K562 (cell line): ENCODE measurements around the gene C22orf39. TPM values are rescaled to one million over a fixed set of nuclear protein-coding genes. Genes with fewer than 3 reads are reported as not detected.

Experiments
- ATAC-seq: fragments of 200-7000 bp; cut with Tn5 transposase; 3 replicates; pipeline ENCODE4 v1.9.1; 2020; ENCODE audit warnings: moderate library complexity
- BruUV-seq: library from RNA; stranded (reverse); fragments of 400-500 nt; replicated peaks from 2 replicates; lab custom pipeline; 2021; lab: Mats Ljungman, UMichigan
- CTCF ChIA-PET: fragments of 300-600 bp; formaldehyde crosslinking; extraction: SDS; loops from one replicate; lab custom pipeline; 2021; ENCODE audit warnings: low intra/inter-chr PET ratio; lab: Yijun Ruan, JAX
- POLR2A ChIA-PET: fragments of 300-600, 350-650 bp; sonication (Branson Sonifier 250); formaldehyde crosslinking; extraction: SDS; loops from one replicate; lab custom pipeline; 2021; ENCODE audit warnings: antibody characterized with exemption, inconsistent platforms; lab: Yijun Ruan, JAX
- DNase-seq, 4 experiments: peaks; one replicate each; pipeline versions ENCODE4 v3.0.0 to v3.0.0-alpha.2; 2011 to 2018; ENCODE audit warnings: low spot score in 3 of 4, mixed read lengths in 3 of 4; ENCODE audit errors: extremely low read depth in 1 of 4
- FAIRE-seq: peaks from 2 replicates; lab custom pipeline; 2011; peaks lifted over from hg19 to GRCh38; lab: Jason Lieb, UNC
- H2AFZ ChIP-seq: 2 replicates; pipeline ENCODE4 v1.6.0; 2011; ENCODE audit warnings: low read depth, low read length, control low read depth, inconsistent platforms
- H3K27ac ChIP-seq: fragments of 200-600 bp; 3 replicates; pipeline ENCODE4 v1.8.0; 2011; ENCODE audit warnings: low read depth, mild to moderate bottlenecking, control low read depth, inconsistent platforms, low read length, moderate library complexity, mixed read lengths; ENCODE audit errors: extremely low read depth
- H3K27me3 ChIP-seq, 2 experiments: fragments of 300-600 bp in 1 of 2; 2 replicates in 1 of 2; 3 replicates in 1 of 2; pipeline versions ENCODE4 v1.6.0 to v1.8.0; 2011; ENCODE audit warnings: inconsistent platforms in 2 of 2, low read length in 2 of 2, mild to moderate bottlenecking in 1 of 2, mixed read lengths in 1 of 2, moderate library complexity in 1 of 2; ENCODE audit not compliant: control insufficient read depth in 2 of 2, insufficient read depth in 2 of 2
- H3K36me3 ChIP-seq: fragments of 300-600 bp; 3 replicates; pipeline ENCODE4 v1.8.0; 2011; ENCODE audit warnings: mild to moderate bottlenecking, low read length, inconsistent platforms; ENCODE audit not compliant: control insufficient read depth, insufficient read depth
- H3K4me1 ChIP-seq, 2 experiments: fragments of 200-600 bp in 1 of 2; replicated peaks in 1 of 2; 2 replicates in 1 of 2; 3 replicates in 1 of 2; pipeline versions ENCODE4 v1.5.1 to v1.8.0; 2011; ENCODE audit warnings: inconsistent platforms in 2 of 2, low read length in 2 of 2, mild to moderate bottlenecking in 1 of 2, mixed read lengths in 1 of 2, moderate library complexity in 1 of 2; ENCODE audit not compliant: control insufficient read depth in 2 of 2, insufficient read depth in 2 of 2
- H3K4me2 ChIP-seq: 2 replicates; pipeline ENCODE4 v1.6.1; 2011; ENCODE audit warnings: low read length, control low read depth, inconsistent platforms, mixed read lengths; ENCODE audit not compliant: insufficient read depth
- H3K4me3 ChIP-seq: fragments of 200-600 bp; sonication (generic), shearing (Covaris generic); 2 replicates; pipeline ENCODE4 v1.5.1; 2016; ENCODE audit warnings: control low read depth, inconsistent platforms
- H3K79me2 ChIP-seq: fragments of 200-600 bp; 3 replicates; pipeline ENCODE4 v1.8.0; 2011; ENCODE audit warnings: low read length, inconsistent platforms; ENCODE audit not compliant: control insufficient read depth, insufficient read depth
- H3K9ac ChIP-seq, 2 experiments: 2 replicates each; pipeline versions ENCODE4 v1.6.0 to v1.6.1; 2011; ENCODE audit warnings: low read depth in 2 of 2, low read length in 2 of 2, control low read depth in 1 of 2, inconsistent platforms in 1 of 2, mild to moderate bottlenecking in 1 of 2, mixed read lengths in 1 of 2; ENCODE audit not compliant: insufficient read depth in 1 of 2
- H3K9me1 ChIP-seq: one replicate; pipeline ENCODE4 v1.6.0; 2011; ENCODE audit warnings: inconsistent platforms, mild to moderate bottlenecking, low read length, moderate library complexity; ENCODE audit not compliant: control insufficient read depth, insufficient read depth
- H3K9me3 ChIP-seq: replicated peaks from 2 replicates; pipeline ENCODE4 v1.5.1; 2011; ENCODE audit warnings: low read depth, low read length, inconsistent platforms; ENCODE audit not compliant: control insufficient read depth, insufficient read depth
- H4K20me1 ChIP-seq: replicated peaks from 2 replicates; pipeline ENCODE4 v1.6.1; 2011; ENCODE audit warnings: low read length, inconsistent platforms, mixed read lengths; ENCODE audit not compliant: control insufficient read depth, insufficient read depth
- GABPA ChIP-seq: fragments of 200-800 bp; sonication (Bioruptor generic); conservative IDR thresholded peaks from 2 replicates; pipeline ENCODE4 v1.6.1; 2016; ENCODE audit warnings: low read depth, missing genetic modification characterization, missing compliant biosample characterization
- HDAC6 ChIP-seq: IDR thresholded peaks from 2 replicates; pipeline ENCODE4 v1.6.1; 2012; ENCODE audit warnings: low read depth, mild to moderate bottlenecking, control low read depth, inconsistent platforms, low read length, moderate library complexity
- NR2F6 ChIP-seq: fragments of 450-650 bp; formaldehyde crosslinking; IDR thresholded peaks from 2 replicates; pipeline ENCODE4 v1.4.0; 2020; ENCODE audit warnings: mild to moderate bottlenecking
- PHB ChIP-seq: fragments of 250-450 bp; sonication (Bioruptor Pico); IDR thresholded peaks from 2 replicates; pipeline ENCODE4 v1.5.0; 2021
- RBBP5 ChIP-seq: fragments of 200-600 bp; sonication (generic); IDR thresholded peaks from 2 replicates; pipeline ENCODE4 v1.6.1; 2012; ENCODE audit warnings: borderline replicate concordance, mild to moderate bottlenecking, low read length, control low read depth, inconsistent platforms; ENCODE audit not compliant: insufficient read depth, poor library complexity, severe bottlenecking
- RREB1 ChIP-seq: fragments of 250-450 bp; sonication (Bioruptor Pico); IDR thresholded peaks from 2 replicates; pipeline ENCODE4 v1.4.0; 2020
- SMARCB1 ChIP-seq: IDR thresholded peaks from 2 replicates; pipeline ENCODE4 v1.6.1; 2011; ENCODE audit warnings: improper control_type of control experiment, low read depth; ENCODE audit not compliant: insufficient read length
- TBP ChIP-seq: optimal IDR thresholded peaks from 2 replicates; pipeline ENCODE3; 2011; ENCODE audit warnings: low read depth, low read length, improper control_type of control experiment
- THAP12 ChIP-seq: fragments of 250-450 bp; sonication (Bioruptor Pico); IDR thresholded peaks from 2 replicates; pipeline ENCODE4 v1.9.0; 2021; ENCODE audit warnings: mild to moderate bottlenecking, inconsistent platforms
- THRB ChIP-seq: fragments of 450-650 bp; formaldehyde crosslinking; conservative IDR thresholded peaks from 2 replicates; pipeline ENCODE4 v1.4.0; 2022; ENCODE audit warnings: mild to moderate bottlenecking, missing genetic modification characterization
- ZBTB17 ChIP-seq: fragments of 450-650 bp; formaldehyde crosslinking; IDR thresholded peaks from 2 replicates; pipeline ENCODE4 v1.4.0; 2020; ENCODE audit warnings: mild to moderate bottlenecking
- ZNF717 ChIP-seq: fragments of 250-450 bp; sonication (Bioruptor Pico); IDR thresholded peaks from 2 replicates; pipeline ENCODE4 v1.5.0; 2021
- ZZZ3 ChIP-seq: fragments of 450-650 bp; IDR thresholded peaks from 2 replicates; pipeline ENCODE4 v1.6.1; 2016; ENCODE audit warnings: antibody characterized with exemption, mild to moderate bottlenecking, moderate library complexity
- WGBS: fragments of 100-300 bp; shearing (Covaris generic); methylation state at CpG from one replicate; pipeline ENCODE4 v1.1.6; 2016; ENCODE audit warnings: low coverage, mixed read lengths; ENCODE audit not compliant: insufficient coverage; ENCODE audit errors: missing lambda C conversion rate; 5-methylcytosine and 5-hydroxymethylcytosine counted together
- in situ Hi-C: fragments of 300-500 bp; cut with MboI; formaldehyde crosslinking; loops from 4 replicates; pipeline ENCODE4 v1.15.0; 2018; ENCODE audit warnings: inconsistent platforms, mixed read lengths
- intact Hi-C: fragments of 100-400 bp; cut with micrococcal nuclease; formaldehyde crosslinking; loops from 2 replicates; pipeline ENCODE4 v1.14.2; 2022
- polyA plus RNA-seq, 8 experiments: library from polyadenylated mRNA; depleted of rRNA in 4 of 8; stranded (reverse) in 5 of 8; unstranded in 3 of 8; fragments of >200 nt; fragmentation: Nextera tagmentation in 2 of 8; fragmentation: Illumina TruSeq in 1 of 8; extraction: Ambion mirVana in 2 of 8; extraction: Trizol in 1 of 8; gene quantifications; 2 replicates each; pipeline versions ENCODE4 v1.2.1 to v1.2.3, GENCODE V29; 2011 to 2014; ENCODE audit warnings: inconsistent platforms in 1 of 8, missing spikeins in 1 of 8
- total RNA-seq, 7 experiments: library from RNA; depleted of rRNA in 6 of 7; stranded (reverse); fragments of >200 nt in 6 of 7; fragmentation: Illumina TruSeq in 2 of 7; extraction: Trizol in 2 of 7; gene quantifications; 2 replicates each; pipeline versions ENCODE4 v1.2.1 to v1.2.3, GENCODE V29; 2011 to 2021; ENCODE audit warnings: low replicate concordance in 1 of 7

C22orf39 gene
- total and polyA plus RNA-seq, 9 of the 15 experiments (the other 6 are each of a cell fraction or from before 2014, with no cell fraction given): 20.4 to 139 (median 66.8) TPM

- CTCF ChIA-PET: no interaction called here
- Histone ChIP-seq H3K79me2 (peaks cover 25% of the 10 kb centered on the region), H3K9ac (peak overlapping the region in 1 of 2 experiments; percentile 32; a peak in 1 of 4 replicates), H3K36me3 (peaks cover 99% of the 10 kb centered on the region), H3K9me1 (peaks cover 9% of the 10 kb centered on the region), H3K4me2 (no peak overlapping the region), H3K4me3 (no peak overlapping the region), H3K27me3 (no peaks in the 10 kb centered on the region), H3K4me1 (no peaks in the 10 kb centered on the region), H2AFZ (no peak overlapping the region), H4K20me1 (peaks cover 38% of the 10 kb centered on the region), H3K27ac (no peak overlapping the region), H3K9me3 (no peaks in the 10 kb centered on the region)
- FAIRE-seq (no peak), DNase-seq (no peak), ATAC-seq (no peak)
- intact Hi-C loops: no loop called here
- 93% methylated on average over 2 of the region's 2 CpGs for WGBS
- in situ Hi-C loops: no loop called here
- POLR2A ChIA-PET: interaction anchor here (1.2 to 13.6 kb wide), 5 partner anchors 9 to 25 kb away, joined by 5 to 148 read pairs (median 18); partner anchors contain the start of genes C22orf39, CDC45 and UFD1
- BruUV-seq: no TSS peak
- TF ChIP-seq THRB (0 out of 2 replicates have a peak, but pooled peaks have one; percentile 14), SMARCB1 (no peak), ZZZ3 (no peak), HDAC6 (0 out of 2 replicates have a peak, but pooled peaks have one; percentile 23), GABPA (no peak), ZNF717 (CRISPR knock-in tag) (no peak), TBP (no peak), PHB (CRISPR knock-in tag) (peak; percentile 25; the same call in 1 of the 2 replicates), NR2F6 (CRISPR knock-in tag) (no peak), RREB1 (CRISPR knock-in tag) (0 out of 2 replicates have a peak, but pooled peaks have one; percentile 24), RBBP5 (no peak), ZBTB17 (no peak), THAP12 (CRISPR knock-in tag) (peak; percentile 54; the same call in 1 of the 2 replicates)
These were observed 22.5 kb upstream of the C22orf39 start for GRCh38 chr22:19470010-19470409.
